ENCODE results near the gene LUZP1.

DNA sequence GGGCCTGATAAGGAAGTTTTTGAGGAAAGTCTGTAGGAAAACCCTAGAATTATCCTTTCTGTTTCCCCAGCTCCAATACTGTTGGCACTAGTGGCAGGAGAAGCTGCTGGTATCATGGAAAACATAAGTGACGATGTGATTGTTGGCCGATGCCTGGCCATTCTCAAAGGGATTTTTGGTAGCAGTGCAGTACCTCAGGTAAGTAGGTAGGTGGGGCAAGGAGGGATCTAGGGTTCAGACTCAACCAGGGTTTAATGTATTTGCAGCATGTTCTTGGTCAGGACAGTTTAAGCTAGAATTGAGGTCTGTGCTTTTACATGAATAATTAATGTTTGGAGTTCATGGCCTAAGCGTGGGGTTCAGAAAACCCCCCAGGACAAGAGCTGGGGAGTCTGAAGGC, 87.3 kb downstream of the LUZP1 start:
- TF ChIP-seq EZH2 (IDR thresholded peaks at IDR 0.05; ENCODE audit: borderline replicate concordance, low read depth, low read length, severe bottlenecking) = no peak
- TF ChIP-seq GATA2 (IDR thresholded peaks at IDR 0.05; ENCODE audit: insufficient read depth, insufficient read length, low read depth, low read length) = no peak
- TF ChIP-seq, protein P1, sequence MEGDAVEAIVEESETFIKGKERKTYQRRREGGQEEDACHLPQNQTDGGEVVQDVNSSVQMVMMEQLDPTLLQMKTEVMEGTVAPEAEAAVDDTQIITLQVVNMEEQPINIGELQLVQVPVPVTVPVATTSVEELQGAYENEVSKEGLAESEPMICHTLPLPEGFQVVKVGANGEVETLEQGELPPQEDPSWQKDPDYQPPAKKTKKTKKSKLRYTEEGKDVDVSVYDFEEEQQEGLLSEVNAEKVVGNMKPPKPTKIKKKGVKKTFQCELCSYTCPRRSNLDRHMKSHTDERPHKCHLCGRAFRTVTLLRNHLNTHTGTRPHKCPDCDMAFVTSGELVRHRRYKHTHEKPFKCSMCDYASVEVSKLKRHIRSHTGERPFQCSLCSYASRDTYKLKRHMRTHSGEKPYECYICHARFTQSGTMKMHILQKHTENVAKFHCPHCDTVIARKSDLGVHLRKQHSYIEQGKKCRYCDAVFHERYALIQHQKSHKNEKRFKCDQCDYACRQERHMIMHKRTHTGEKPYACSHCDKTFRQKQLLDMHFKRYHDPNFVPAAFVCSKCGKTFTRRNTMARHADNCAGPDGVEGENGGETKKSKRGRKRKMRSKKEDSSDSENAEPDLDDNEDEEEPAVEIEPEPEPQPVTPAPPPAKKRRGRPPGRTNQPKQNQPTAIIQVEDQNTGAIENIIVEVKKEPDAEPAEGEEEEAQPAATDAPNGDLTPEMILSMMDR (IDR thresholded peaks at IDR 0.05; ENCODE audit: extremely low read depth in 1 of 2, insufficient read depth in 1 of 2, low read depth in 1 of 2, low read length in 2 of 2) = peak in 1 of 2 donors; percentile 6
- TF ChIP-seq POLR2AphosphoS5 (IDR thresholded peaks at IDR 0.05; ENCODE audit: insufficient read depth, low read depth, low read length) = no peak
- TF ChIP-seq POLR2A (IDR thresholded peaks at IDR 0.05; ENCODE audit: low read depth, low read length) = no peak
- no peak for TF ChIP-seq MAX (IDR thresholded peaks at IDR 0.05; ENCODE audit: insufficient read depth, insufficient read length)
- no peak for TF ChIP-seq JUN (IDR thresholded peaks at IDR 0.05; ENCODE audit: borderline replicate concordance, insufficient read depth, insufficient read length, low read depth)
- no peak for TF ChIP-seq MYC (IDR thresholded peaks at IDR 0.05; ENCODE audit: low read depth, low read length)
- TF ChIP-seq FOS (IDR thresholded peaks at IDR 0.05; ENCODE audit: borderline replicate concordance, insufficient read depth, low read length) = no peak
